HepG2 (cell line): ENCODE results near the gene KRT81.
A peak's percentile ranks its signal among the peaks of the same experiment; 100 is the strongest.

ENCODE experiments used
- HDAC2 ChIP-seq: sonication (generic); formaldehyde crosslinking; IDR thresholded peaks from 2 replicates; pipeline ENCODE4 v1.4.0; 2020; ENCODE audit warnings: missing genetic modification reagents
- MAFK ChIP-seq, 2 experiments: IDR thresholded peaks in 1 of 2; conservative IDR thresholded peaks in 1 of 2; 2 replicates each; pipeline ENCODE4 v1.6.1; 2011; ENCODE audit warnings: improper control_type of control experiment in 2 of 2, low read length in 2 of 2
- SRSF9 ChIP-seq: fragments of 200-400 bp; formaldehyde crosslinking; IDR thresholded peaks from 2 replicates; pipeline ENCODE4 v1.6.1; 2018; ENCODE audit warnings: borderline replicate concordance, mild to moderate bottlenecking, low read depth, low read length; ENCODE audit not compliant: insufficient read depth, poor library complexity, severe bottlenecking
- ZNF709 ChIP-seq: sonication (generic); formaldehyde crosslinking; IDR thresholded peaks from 2 replicates; pipeline ENCODE4 v1.5.0; 2020; ENCODE audit warnings: mild to moderate bottlenecking, missing genetic modification reagents
- TF ChIP-seq, protein P1 (sequence below): sonication (generic); formaldehyde crosslinking; IDR thresholded peaks from 2 replicates; pipeline ENCODE4 v1.5.0; 2020; ENCODE audit warnings: mild to moderate bottlenecking, missing genetic modification reagents, moderate library complexity
- TF ChIP-seq, protein P2 (sequence below): sonication (generic); formaldehyde crosslinking; IDR thresholded peaks from 2 replicates; pipeline ENCODE4 v1.4.0; 2020; ENCODE audit warnings: missing genetic modification reagents

DNA sequence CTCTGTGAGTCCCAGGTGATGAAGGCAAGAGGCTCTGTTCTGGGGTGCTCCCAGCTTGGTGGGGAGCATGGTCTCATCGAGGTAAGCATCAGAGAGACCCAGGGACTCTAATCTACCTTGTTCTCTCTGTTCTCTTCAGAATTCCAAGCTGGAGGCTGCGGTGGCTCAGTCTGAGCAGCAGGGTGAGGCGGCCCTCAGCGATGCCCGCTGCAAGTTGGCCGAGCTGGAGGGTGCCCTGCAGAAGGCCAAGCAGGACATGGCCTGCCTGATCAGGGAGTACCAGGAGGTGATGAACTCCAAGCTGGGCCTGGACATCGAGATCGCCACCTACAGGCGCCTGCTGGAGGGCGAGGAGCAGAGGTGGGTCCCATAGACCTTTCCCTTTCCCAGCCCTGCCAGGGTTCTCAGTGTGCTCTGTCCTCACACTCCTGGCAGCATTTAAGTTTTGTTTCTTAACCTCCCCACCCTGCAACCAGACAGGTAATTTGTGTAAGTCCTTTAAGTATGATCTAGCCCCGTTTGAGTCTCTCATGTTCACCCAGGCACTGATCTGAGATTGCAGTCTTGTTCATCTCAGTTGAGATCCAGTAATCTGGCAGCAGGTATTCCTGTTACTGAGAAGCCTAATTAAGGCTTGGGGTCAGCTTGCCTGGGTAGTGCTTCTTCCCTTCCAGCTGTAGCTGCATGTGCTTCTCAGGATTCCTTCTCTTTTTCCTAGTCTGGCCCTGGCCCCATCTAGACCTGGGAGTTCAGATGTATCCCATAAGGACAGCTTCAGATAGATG is 14.8 kb upstream of the KRT81 start:
- no peak for TF ChIP-seq SRSF9
- TF ChIP-seq, protein P1, sequence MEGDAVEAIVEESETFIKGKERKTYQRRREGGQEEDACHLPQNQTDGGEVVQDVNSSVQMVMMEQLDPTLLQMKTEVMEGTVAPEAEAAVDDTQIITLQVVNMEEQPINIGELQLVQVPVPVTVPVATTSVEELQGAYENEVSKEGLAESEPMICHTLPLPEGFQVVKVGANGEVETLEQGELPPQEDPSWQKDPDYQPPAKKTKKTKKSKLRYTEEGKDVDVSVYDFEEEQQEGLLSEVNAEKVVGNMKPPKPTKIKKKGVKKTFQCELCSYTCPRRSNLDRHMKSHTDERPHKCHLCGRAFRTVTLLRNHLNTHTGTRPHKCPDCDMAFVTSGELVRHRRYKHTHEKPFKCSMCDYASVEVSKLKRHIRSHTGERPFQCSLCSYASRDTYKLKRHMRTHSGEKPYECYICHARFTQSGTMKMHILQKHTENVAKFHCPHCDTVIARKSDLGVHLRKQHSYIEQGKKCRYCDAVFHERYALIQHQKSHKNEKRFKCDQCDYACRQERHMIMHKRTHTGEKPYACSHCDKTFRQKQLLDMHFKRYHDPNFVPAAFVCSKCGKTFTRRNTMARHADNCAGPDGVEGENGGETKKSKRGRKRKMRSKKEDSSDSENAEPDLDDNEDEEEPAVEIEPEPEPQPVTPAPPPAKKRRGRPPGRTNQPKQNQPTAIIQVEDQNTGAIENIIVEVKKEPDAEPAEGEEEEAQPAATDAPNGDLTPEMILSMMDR (CRISPR knock-in tag), result peak; percentile 48
- TF ChIP-seq, protein P2, sequence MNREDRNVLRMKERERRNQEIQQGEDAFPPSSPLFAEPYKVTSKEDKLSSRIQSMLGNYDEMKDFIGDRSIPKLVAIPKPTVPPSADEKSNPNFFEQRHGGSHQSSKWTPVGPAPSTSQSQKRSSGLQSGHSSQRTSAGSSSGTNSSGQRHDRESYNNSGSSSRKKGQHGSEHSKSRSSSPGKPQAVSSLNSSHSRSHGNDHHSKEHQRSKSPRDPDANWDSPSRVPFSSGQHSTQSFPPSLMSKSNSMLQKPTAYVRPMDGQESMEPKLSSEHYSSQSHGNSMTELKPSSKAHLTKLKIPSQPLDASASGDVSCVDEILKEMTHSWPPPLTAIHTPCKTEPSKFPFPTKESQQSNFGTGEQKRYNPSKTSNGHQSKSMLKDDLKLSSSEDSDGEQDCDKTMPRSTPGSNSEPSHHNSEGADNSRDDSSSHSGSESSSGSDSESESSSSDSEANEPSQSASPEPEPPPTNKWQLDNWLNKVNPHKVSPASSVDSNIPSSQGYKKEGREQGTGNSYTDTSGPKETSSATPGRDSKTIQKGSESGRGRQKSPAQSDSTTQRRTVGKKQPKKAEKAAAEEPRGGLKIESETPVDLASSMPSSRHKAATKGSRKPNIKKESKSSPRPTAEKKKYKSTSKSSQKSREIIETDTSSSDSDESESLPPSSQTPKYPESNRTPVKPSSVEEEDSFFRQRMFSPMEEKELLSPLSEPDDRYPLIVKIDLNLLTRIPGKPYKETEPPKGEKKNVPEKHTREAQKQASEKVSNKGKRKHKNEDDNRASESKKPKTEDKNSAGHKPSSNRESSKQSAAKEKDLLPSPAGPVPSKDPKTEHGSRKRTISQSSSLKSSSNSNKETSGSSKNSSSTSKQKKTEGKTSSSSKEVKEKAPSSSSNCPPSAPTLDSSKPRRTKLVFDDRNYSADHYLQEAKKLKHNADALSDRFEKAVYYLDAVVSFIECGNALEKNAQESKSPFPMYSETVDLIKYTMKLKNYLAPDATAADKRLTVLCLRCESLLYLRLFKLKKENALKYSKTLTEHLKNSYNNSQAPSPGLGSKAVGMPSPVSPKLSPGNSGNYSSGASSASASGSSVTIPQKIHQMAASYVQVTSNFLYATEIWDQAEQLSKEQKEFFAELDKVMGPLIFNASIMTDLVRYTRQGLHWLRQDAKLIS (CRISPR knock-in tag), result no peak
- TF ChIP-seq ZNF709 (CRISPR knock-in tag), result no peak
- no peak for TF ChIP-seq HDAC2 (CRISPR knock-in tag)
- no peak for TF ChIP-seq MAFK (conservative IDR thresholded peaks at IDR 0.05 in 1 of 2, IDR thresholded peaks at IDR 0.05 in 1 of 2; ENCODE audit: low read length in 2 of 2)
